HG02973 (cell line): ENCODE measurements around the gene C9orf72.
"Not testable (repeated sequence)": the region's sequence is repeated elsewhere in the genome, so short reads cannot be mapped to it uniquely, and the experiment has no call there.

Source experiments
- ATAC-seq: cut with Tn5 transposase; IDR thresholded peaks from one replicate; pipeline ENCODE4 v1.9.1; 2021; ENCODE audit warnings: moderate library complexity; ENCODE audit not compliant: unreplicated experiment

Gene C9orf72

GRCh38 chr9:27572918-27573633 lies at the start of gene C9orf72:
Gene C9orf72, minus strand, starts transcription at chr9:27573481. Its CDS starts 6,361 bp downstream, at chr9:27567120.
- ATAC-seq = peak; percentile 45

GRCh38 chr9:27622693-27623340 lies 49.5 kb upstream of the C9orf72 start:
- no peak for ATAC-seq

GRCh38 chr9:27619743-27620142 lies 46.5 kb upstream of the C9orf72 start:
- ATAC-seq = no peak

GRCh38 chr9:27618066-27618465 lies 44.8 kb upstream of the C9orf72 start:
- no peak for ATAC-seq

- ATAC-seq = no peak
Observed at GRCh38 chr9:27614551-27614950, 41.3 kb upstream of the C9orf72 start.

- not testable (repeated sequence) for ATAC-seq
Observed at GRCh38 chr9:27612036-27612435, 38.8 kb upstream of the C9orf72 start.

- ATAC-seq = no peak
Observed at GRCh38 chr9:27610622-27611021, 37.3 kb upstream of the C9orf72 start.

GRCh38 chr9:27602954-27603353 lies 29.7 kb upstream of the C9orf72 start:
- no peak for ATAC-seq

GRCh38 chr9:27602142-27602861 lies 29.0 kb upstream of the C9orf72 start:
- ATAC-seq = no peak

- no peak for ATAC-seq
Observed at GRCh38 chr9:27601396-27601795, 28.1 kb upstream of the C9orf72 start.

- ATAC-seq = no peak
Observed at GRCh38 chr9:27600256-27600655, 27.0 kb upstream of the C9orf72 start.

- ATAC-seq = no peak
Observed at GRCh38 chr9:27599870-27600238, 26.6 kb upstream of the C9orf72 start.

GRCh38 chr9:27599102-27599869 lies 26.0 kb upstream of the C9orf72 start:
- no peak for ATAC-seq

- ATAC-seq = no peak
Observed at GRCh38 chr9:27595733-27596132, 22.5 kb upstream of the C9orf72 start.

- no peak for ATAC-seq
Observed at GRCh38 chr9:27591672-27592071, 18.4 kb upstream of the C9orf72 start.

- no peak for ATAC-seq
Observed at GRCh38 chr9:27591093-27591492, 17.8 kb upstream of the C9orf72 start.

GRCh38 chr9:27590651-27591050 lies 17.4 kb upstream of the C9orf72 start:
- no peak for ATAC-seq

GRCh38 chr9:27589462-27589861 lies 16.2 kb upstream of the C9orf72 start:
- no peak for ATAC-seq

GRCh38 chr9:27586304-27586703 lies 13.0 kb upstream of the C9orf72 start:
- no peak for ATAC-seq

GRCh38 chr9:27584931-27585330 lies 11.7 kb upstream of the C9orf72 start:
- ATAC-seq = no peak

- no peak for ATAC-seq
Observed at GRCh38 chr9:27582794-27583193, 9.5 kb upstream of the C9orf72 start.
